Lung (tissue), 12 donors: ENCODE data around the gene GLCCI1. TPM values are rescaled to one million over a fixed set of nuclear protein-coding genes. Genes with fewer than 3 reads are reported as not detected.

Experiments used
- ATAC-seq: fragments of 200-7000 bp; cut with Tn5 transposase; one replicate; pipeline ENCODE4 v1.9.1; 2020; ENCODE audit warnings: moderate number of reproducible peaks; ENCODE audit not compliant: insufficient read depth, low FRiP score
- DNase-seq, 3 donors: peaks; one replicate each; pipeline ENCODE4 v3.0.0-alpha.2; 2013 to 2017
- H3K27ac ChIP-seq, 2 donors: one replicate each; pipeline ENCODE4 v1.5.1; 2013; ENCODE audit warnings: mild to moderate bottlenecking in 2 of 2, moderate library complexity in 2 of 2, control low read depth in 1 of 2, inconsistent platforms in 1 of 2, low read depth in 1 of 2, low read length in 1 of 2
- H3K27me3 ChIP-seq, 3 donors: one replicate each; pipeline ENCODE4 v1.5.1; 2013; ENCODE audit warnings: low read length in 2 of 3; ENCODE audit not compliant: control insufficient read depth in 3 of 3, insufficient read depth in 3 of 3
- H3K36me3 ChIP-seq, 4 donors: one replicate each; pipeline ENCODE4 v1.5.1; 2013; ENCODE audit warnings: low read length in 4 of 4, mild to moderate bottlenecking in 1 of 4, moderate library complexity in 1 of 4; ENCODE audit not compliant: control insufficient read depth in 4 of 4, insufficient read depth in 4 of 4
- H3K4me1 ChIP-seq, 5 donors: one replicate each; pipeline ENCODE4 v1.5.1; 2013; ENCODE audit warnings: low read length in 5 of 5, mild to moderate bottlenecking in 2 of 5, moderate library complexity in 1 of 5; ENCODE audit not compliant: control insufficient read depth in 5 of 5, insufficient read depth in 5 of 5
- H3K4me3 ChIP-seq: one replicate; pipeline ENCODE4 v1.5.1; 2013; ENCODE audit warnings: mild to moderate bottlenecking, control low read depth, moderate library complexity
- H3K9ac ChIP-seq, 2 donors: one replicate each; pipeline ENCODE4 v1.5.1; 2013; ENCODE audit warnings: low read length in 2 of 2, control low read depth in 1 of 2; ENCODE audit not compliant: insufficient read depth in 1 of 2
- H3K9me3 ChIP-seq, 4 donors: one replicate each; pipeline ENCODE4 v1.5.1; 2013; ENCODE audit warnings: low read length in 3 of 4, mild to moderate bottlenecking in 1 of 4, moderate library complexity in 1 of 4; ENCODE audit not compliant: control insufficient read depth in 4 of 4, insufficient read depth in 3 of 4
- CTCF ChIP-seq: IDR thresholded peaks from 2 replicates; pipeline ENCODE4 v1.5.1; 2012; ENCODE audit warnings: mild to moderate bottlenecking; ENCODE audit errors: control extremely low read depth, extremely low read depth
- WGBS, 2 donors: extraction: QIAGEN DNeasy Blood & Tissue Kit; methylation state at CpG; one replicate each; pipeline ENCODE4 v1.1.7; 2013; 5-methylcytosine and 5-hydroxymethylcytosine counted together
- polyA plus RNA-seq, 2 donors: library from polyadenylated mRNA; stranded (reverse); fragments of 200-250 nt; gene quantifications; one replicate each; pipeline ENCODE4 v1.2.1, GENCODE V29; 2013
- total RNA-seq, 2 donors: library from RNA; depleted of rRNA in 1 of 2; stranded (reverse); fragments of >200 nt in 1 of 2; gene quantifications; one replicate each; pipeline ENCODE4 v1.2.1, GENCODE V29; 2014 to 2021
- donor health status: control.
- donor health status: control.
- donor health status: Bipolar disorder and iron deficiency.
- donor health status: healthy.
- donor health status: DM: yes; HTN: yes; CAD: no.

Gene GLCCI1
- total and polyA plus RNA-seq, 4 donors: 2.5 to 60.2 (median 21.0) TPM

GRCh38 chr7:7956531-7957128 lies 12.0 kb upstream of the GLCCI1 start:
- H3K9ac ChIP-seq: no peak overlapping the region
- no peaks in the 10 kb centered on the region for H3K9me3 ChIP-seq
- 73 to 75% methylated on average over 3 of the region's 3 CpGs for WGBS, 2 donors
- H3K36me3 ChIP-seq: no peaks in the 10 kb centered on the region
- TF ChIP-seq CTCF: no peak
- ATAC-seq (peak; percentile 86), DNase-seq (peak; percentile 31 to 76 (median 61))
- H3K27ac ChIP-seq: no peak overlapping the region
- H3K4me3 ChIP-seq: no peak overlapping the region
- peaks cover 0 to 4% (median 0%) of the 10 kb centered on the region in 5 donors for H3K4me1 ChIP-seq
- H3K27me3 ChIP-seq: no peaks in the 10 kb centered on the region

GRCh38 chr7:7957513-7957912 lies 11.1 kb upstream of the GLCCI1 start:
- 70 to 81% methylated on average over 2 of the region's 2 CpGs for WGBS, 2 donors
- no peak for ATAC-seq

GRCh38 chr7:7959979-7960670 lies 8.5 kb upstream of the GLCCI1 start:
- Histone ChIP-seq H3K36me3 (no peaks in the 10 kb centered on the region), H3K27me3 (no peaks in the 10 kb centered on the region), H3K9ac (no peak overlapping the region), H3K4me1 (peaks cover 0 to 4% (median 0%) of the 10 kb centered on the region in 5 donors), H3K27ac (no peak overlapping the region), H3K4me3 (no peak overlapping the region), H3K9me3 (no peaks in the 10 kb centered on the region)
- ATAC-seq (no peak), DNase-seq (no peak)
- WGBS, 2 donors: 87 to 90% methylated on average over 4 of the region's 4 CpGs
- TF ChIP-seq CTCF: no peak

More at GRCh38 chr7:7957513-7957912, 11.1 kb upstream of the GLCCI1 start:
- DNase-seq: no peak
- H3K9ac ChIP-seq: no peak overlapping the region
- H3K36me3 ChIP-seq: no peaks in the 10 kb centered on the region
- peaks cover 0 to 4% (median 0%) of the 10 kb centered on the region in 5 donors for H3K4me1 ChIP-seq
- no peak overlapping the region for H3K4me3 ChIP-seq
- H3K27me3 ChIP-seq: no peaks in the 10 kb centered on the region
- no peak overlapping the region for H3K27ac ChIP-seq
- no peaks in the 10 kb centered on the region for H3K9me3 ChIP-seq
- TF ChIP-seq CTCF: no peak
